Astrocyte (in vitro differentiated cells and primary cell): ENCODE measurements around the gene SYT15B. TPM values are rescaled to one million over a fixed set of nuclear protein-coding genes. Genes with fewer than 3 reads are reported as not detected.
"Not testable (repeated sequence)": the region's sequence is repeated elsewhere in the genome, so short reads cannot be mapped to it uniquely, and the experiment has no call there.

Source experiments
- DNase-seq: peaks from one replicate; pipeline ENCODE4 v3.0.0-alpha.2; 2010; ENCODE audit warnings: low read depth
- FAIRE-seq: peaks from 2 replicates; lab custom pipeline; 2011; peaks lifted over from hg19 to GRCh38; lab: Jason Lieb, UNC
- H2AFZ ChIP-seq: 2 replicates; pipeline ENCODE4 v1.6.0; 2012; ENCODE audit warnings: low read depth, low read length, inconsistent platforms
- H3K27ac ChIP-seq: 2 replicates; pipeline ENCODE4 v1.5.1; 2011; ENCODE audit warnings: low read depth, low read length, inconsistent platforms
- H3K27me3 ChIP-seq: 2 replicates; pipeline ENCODE4 v1.6.0; 2011; ENCODE audit warnings: low read length, inconsistent platforms; ENCODE audit not compliant: insufficient read depth
- H3K36me3 ChIP-seq: 2 replicates; pipeline ENCODE4 v1.5.1; 2011; ENCODE audit warnings: low read length, inconsistent platforms; ENCODE audit not compliant: insufficient read depth
- H3K4me1 ChIP-seq: 2 replicates; pipeline ENCODE4 v1.5.1; 2011; ENCODE audit warnings: low read length, inconsistent platforms; ENCODE audit not compliant: insufficient read depth
- H3K4me2 ChIP-seq: 2 replicates; pipeline ENCODE4 v1.6.0; 2012; ENCODE audit warnings: low read length, inconsistent platforms
- H3K4me3 ChIP-seq: 2 replicates; pipeline ENCODE4 v1.5.1; 2011; ENCODE audit warnings: low read depth, mild to moderate bottlenecking, low read length, inconsistent platforms; ENCODE audit not compliant: insufficient read depth
- H3K79me2 ChIP-seq: 2 replicates; pipeline ENCODE4 v1.6.0; 2012; ENCODE audit warnings: mild to moderate bottlenecking, low read length, inconsistent platforms; ENCODE audit not compliant: insufficient read depth
- H3K9ac ChIP-seq: 2 replicates; pipeline ENCODE4 v1.6.0; 2012; ENCODE audit warnings: mild to moderate bottlenecking, low read length, inconsistent platforms
- H3K9me3 ChIP-seq: 2 replicates; pipeline ENCODE4 v1.5.1; 2012; ENCODE audit warnings: low read depth, mild to moderate bottlenecking, low read length, inconsistent platforms; ENCODE audit not compliant: insufficient read depth
- H4K20me1 ChIP-seq: 2 replicates; pipeline ENCODE4 v1.6.0; 2012; ENCODE audit warnings: low read length, inconsistent platforms; ENCODE audit not compliant: insufficient read depth
- H3K27ac Mint-ChIP-seq: one replicate; pipeline ENCODE4 v1.8.0; 2021; ENCODE audit warnings: mild to moderate bottlenecking, mixed read lengths; ENCODE audit not compliant: unreplicated experiment
- H3K27me3 Mint-ChIP-seq: one replicate; pipeline ENCODE4 v1.8.0; 2021; ENCODE audit warnings: low read depth, mixed read lengths; ENCODE audit not compliant: unreplicated experiment
- H3K36me3 Mint-ChIP-seq: one replicate; pipeline ENCODE4 v1.8.0; 2021; ENCODE audit warnings: low read depth, mixed read lengths; ENCODE audit not compliant: unreplicated experiment
- H3K4me1 Mint-ChIP-seq: one replicate; pipeline ENCODE4 v1.8.0; 2021; ENCODE audit warnings: low read depth, mixed read lengths; ENCODE audit not compliant: unreplicated experiment
- H3K4me3 Mint-ChIP-seq: one replicate; pipeline ENCODE4 v1.8.0; 2021; ENCODE audit warnings: mild to moderate bottlenecking, moderate library complexity, mixed read lengths; ENCODE audit not compliant: unreplicated experiment
- H3K9me3 Mint-ChIP-seq: one replicate; pipeline ENCODE4 v1.8.0; 2021; ENCODE audit warnings: mild to moderate bottlenecking, mixed read lengths; ENCODE audit not compliant: unreplicated experiment
- total RNA-seq: library from RNA; stranded (reverse); gene quantifications from 2 replicates; pipeline ENCODE4 v1.2.1, GENCODE V29; 2021

Gene SYT15B
- total RNA-seq, 1 donor from 2014 or later = 1.5 TPM

GRCh38 chr10:47753871-47754270, 9.5 kb downstream of the SYT15B start:
- DNase-seq, H3K9me3 ChIP-seq, H3K4me3 ChIP-seq, H3K4me2 ChIP-seq, H2AFZ ChIP-seq, H3K36me3 Mint-ChIP-seq, H3K27me3 Mint-ChIP-seq, H3K4me3 Mint-ChIP-seq, H3K4me1 ChIP-seq, H3K27ac Mint-ChIP-seq, H3K9ac ChIP-seq, H3K4me1 Mint-ChIP-seq, FAIRE-seq, H3K27ac ChIP-seq, H4K20me1 ChIP-seq, H3K79me2 ChIP-seq, H3K9me3 Mint-ChIP-seq, H3K36me3 ChIP-seq, H3K27me3 ChIP-seq: not testable (repeated sequence)

- H3K36me3 ChIP-seq, H3K9me3 ChIP-seq, H3K4me2 ChIP-seq, H3K36me3 Mint-ChIP-seq, H3K9ac ChIP-seq, H3K27ac Mint-ChIP-seq, H3K27me3 Mint-ChIP-seq, H3K79me2 ChIP-seq, H3K4me3 Mint-ChIP-seq, H3K27ac ChIP-seq, H3K4me3 ChIP-seq, H4K20me1 ChIP-seq, H2AFZ ChIP-seq, DNase-seq, H3K27me3 ChIP-seq, H3K9me3 Mint-ChIP-seq, H3K4me1 ChIP-seq, H3K4me1 Mint-ChIP-seq, FAIRE-seq: not testable (repeated sequence)
These were observed 10.2 kb downstream of the SYT15B start for GRCh38 chr10:47753176-47753575.

- FAIRE-seq, DNase-seq, H3K9me3 ChIP-seq, H3K27me3 Mint-ChIP-seq, H3K36me3 ChIP-seq, H3K27ac Mint-ChIP-seq, H3K4me2 ChIP-seq, H4K20me1 ChIP-seq, H3K4me3 ChIP-seq, H3K4me1 Mint-ChIP-seq, H3K9ac ChIP-seq, H3K4me3 Mint-ChIP-seq, H3K27ac ChIP-seq, H3K4me1 ChIP-seq, H3K36me3 Mint-ChIP-seq, H3K9me3 Mint-ChIP-seq, H3K79me2 ChIP-seq, H2AFZ ChIP-seq, H3K27me3 ChIP-seq: not testable (repeated sequence)
These were observed 11.6 kb downstream of the SYT15B start for GRCh38 chr10:47751821-47752220.

- H3K4me1 Mint-ChIP-seq, H3K9ac ChIP-seq, H4K20me1 ChIP-seq, H3K4me1 ChIP-seq, H3K27ac Mint-ChIP-seq, H3K36me3 Mint-ChIP-seq, H3K4me3 ChIP-seq, DNase-seq, H3K36me3 ChIP-seq, H3K27me3 ChIP-seq, H3K4me3 Mint-ChIP-seq, H3K9me3 Mint-ChIP-seq, H3K4me2 ChIP-seq, H3K27me3 Mint-ChIP-seq, H2AFZ ChIP-seq, FAIRE-seq, H3K27ac ChIP-seq, H3K9me3 ChIP-seq, H3K79me2 ChIP-seq: not testable (repeated sequence)
These were observed 13.0 kb downstream of the SYT15B start for GRCh38 chr10:47750360-47750759.

- not testable (repeated sequence) for H3K27ac Mint-ChIP-seq, H3K9ac ChIP-seq, H3K4me2 ChIP-seq, H3K4me3 ChIP-seq, H2AFZ ChIP-seq, H3K9me3 ChIP-seq, H3K36me3 ChIP-seq, H3K27ac ChIP-seq, H3K9me3 Mint-ChIP-seq, H4K20me1 ChIP-seq, H3K36me3 Mint-ChIP-seq, H3K79me2 ChIP-seq, FAIRE-seq, H3K27me3 ChIP-seq, H3K27me3 Mint-ChIP-seq, H3K4me3 Mint-ChIP-seq, H3K4me1 ChIP-seq, H3K4me1 Mint-ChIP-seq
- peak; percentile 16 for DNase-seq
These were observed 16.5 kb downstream of the SYT15B start for GRCh38 chr10:47746780-47747376.

GRCh38 chr10:47744881-47745280, 18.5 kb downstream of the SYT15B start:
- H3K9me3 Mint-ChIP-seq, H3K79me2 ChIP-seq, H3K9ac ChIP-seq, H3K4me3 ChIP-seq, H3K4me1 Mint-ChIP-seq, H4K20me1 ChIP-seq, H3K4me1 ChIP-seq, FAIRE-seq, H3K27ac Mint-ChIP-seq, H3K27me3 Mint-ChIP-seq, H3K36me3 ChIP-seq, H3K27ac ChIP-seq, DNase-seq, H3K9me3 ChIP-seq, H2AFZ ChIP-seq, H3K27me3 ChIP-seq, H3K36me3 Mint-ChIP-seq: not testable (repeated sequence)
- H3K4me2 ChIP-seq = peak overlapping the region; percentile 26
- peak overlapping the region; percentile 68 for H3K4me3 Mint-ChIP-seq
